Measurements from ENCODE around the gene CASP9. TPM values are rescaled to one million over a fixed set of nuclear protein-coding genes. Genes with fewer than 3 reads are reported as not detected.

CASP9 gene
- total and polyA plus RNA-seq, 2 donors (not counting 1 experiment from before 2014, with no cell fraction given), result 5.6 to 6.4 TPM

DNA sequence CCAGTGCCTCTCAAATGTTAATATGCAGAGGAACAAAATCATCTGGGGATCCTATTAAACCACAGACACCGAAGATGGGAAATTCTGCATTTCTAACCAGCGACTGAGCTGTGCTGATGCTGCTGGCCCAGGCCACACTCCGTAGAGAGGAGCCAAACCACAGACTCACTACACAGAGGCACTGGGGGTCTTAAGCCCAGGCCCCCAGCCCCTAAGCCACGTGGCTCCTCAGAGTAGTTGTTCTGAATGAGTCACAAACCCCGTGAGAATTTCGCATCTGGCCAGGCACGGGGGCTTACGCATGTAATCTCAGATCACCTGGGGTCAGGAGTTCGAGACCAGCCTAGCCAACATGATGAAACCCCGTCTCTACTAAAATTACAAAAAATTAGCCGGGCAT is 70.3 kb downstream of the CASP9 start:
- Histone ChIP-seq H3K4me3 (replicated peaks in 1 of 4; ENCODE audit: control extremely low read depth in 1 of 4, insufficient read depth in 1 of 4, low read depth in 3 of 4, low read length in 4 of 4) (no peak overlapping the region), H3K27ac (ENCODE audit: insufficient read depth, low read length) (no peak overlapping the region), H3K36me3 (ENCODE audit: control insufficient read depth, insufficient read depth, low read length) (no peaks in the 10 kb centered on the region), H3K4me1 (ENCODE audit: control insufficient read depth, extremely low read depth, insufficient read depth, low read length) (peaks cover 3% of the 10 kb centered on the region), H2AFZ (ENCODE audit: low read length) (no peak overlapping the region), H3K9ac (ENCODE audit: insufficient read depth, low read length) (no peak overlapping the region), H3K9me3 (ENCODE audit: control insufficient read depth, insufficient read depth, low read depth, low read length) (no peaks in the 10 kb centered on the region), H3K4me2 (ENCODE audit: extremely low read depth, insufficient read depth, low read length) (no peak overlapping the region), H3K79me2 (ENCODE audit: control insufficient read depth, insufficient read depth, low read length) (no peaks in the 10 kb centered on the region), H4K20me1 (ENCODE audit: control insufficient read depth, extremely low read depth, insufficient read depth, low read length) (no peaks in the 10 kb centered on the region), H3K27me3 (ENCODE audit: control insufficient read depth, insufficient read depth, low read length) (no peaks in the 10 kb centered on the region)
- peak in 1 of 2 donors; percentile 28 for DNase-seq (ENCODE audit: low read depth in 2 of 2)
- TF ChIP-seq EZH2 (IDR thresholded peaks at IDR 0.05; ENCODE audit: low read length, missing control alignments), result no peak
- TF ChIP-seq, protein P1, sequence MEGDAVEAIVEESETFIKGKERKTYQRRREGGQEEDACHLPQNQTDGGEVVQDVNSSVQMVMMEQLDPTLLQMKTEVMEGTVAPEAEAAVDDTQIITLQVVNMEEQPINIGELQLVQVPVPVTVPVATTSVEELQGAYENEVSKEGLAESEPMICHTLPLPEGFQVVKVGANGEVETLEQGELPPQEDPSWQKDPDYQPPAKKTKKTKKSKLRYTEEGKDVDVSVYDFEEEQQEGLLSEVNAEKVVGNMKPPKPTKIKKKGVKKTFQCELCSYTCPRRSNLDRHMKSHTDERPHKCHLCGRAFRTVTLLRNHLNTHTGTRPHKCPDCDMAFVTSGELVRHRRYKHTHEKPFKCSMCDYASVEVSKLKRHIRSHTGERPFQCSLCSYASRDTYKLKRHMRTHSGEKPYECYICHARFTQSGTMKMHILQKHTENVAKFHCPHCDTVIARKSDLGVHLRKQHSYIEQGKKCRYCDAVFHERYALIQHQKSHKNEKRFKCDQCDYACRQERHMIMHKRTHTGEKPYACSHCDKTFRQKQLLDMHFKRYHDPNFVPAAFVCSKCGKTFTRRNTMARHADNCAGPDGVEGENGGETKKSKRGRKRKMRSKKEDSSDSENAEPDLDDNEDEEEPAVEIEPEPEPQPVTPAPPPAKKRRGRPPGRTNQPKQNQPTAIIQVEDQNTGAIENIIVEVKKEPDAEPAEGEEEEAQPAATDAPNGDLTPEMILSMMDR (conservative IDR thresholded peaks at IDR 0.05 in 1 of 2, IDR thresholded peaks at IDR 0.05 in 1 of 2; ENCODE audit: low read depth in 1 of 2, low read length in 2 of 2), result no peak

DNA sequence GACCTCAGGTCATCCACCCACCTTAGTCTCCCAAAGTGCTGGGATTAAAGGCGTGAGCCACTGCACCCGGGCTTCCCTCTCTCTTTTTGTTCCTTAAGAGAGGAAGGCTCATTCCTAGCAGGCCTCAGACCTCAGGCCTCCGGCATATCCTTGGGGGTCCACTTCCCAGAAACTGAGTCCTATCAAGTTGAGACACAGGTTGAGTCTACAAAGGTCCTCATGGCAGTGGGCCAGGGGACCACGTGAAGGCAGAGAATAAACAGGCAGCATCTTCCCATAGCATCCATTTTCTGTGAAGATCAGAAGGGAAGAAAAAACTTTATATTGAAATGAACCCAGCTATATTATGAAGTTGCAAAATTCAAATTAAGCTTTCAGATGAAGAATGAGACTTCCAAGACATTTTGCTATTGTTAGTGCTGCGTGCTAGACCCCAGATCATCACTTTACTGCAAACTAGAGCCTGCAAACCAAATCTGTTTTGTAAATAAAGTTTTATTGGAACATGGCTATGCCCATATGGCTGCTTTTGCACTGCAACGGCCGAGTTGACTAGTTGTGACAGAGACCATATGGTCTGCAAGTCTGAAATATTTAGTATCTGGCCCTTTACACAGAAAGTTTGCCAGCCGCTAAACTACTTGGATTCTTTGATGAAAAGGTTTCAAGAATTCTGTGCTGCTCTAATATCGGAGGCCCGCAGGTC is 71.0 kb downstream of the CASP9 start:
- Histone ChIP-seq H3K36me3 (ENCODE audit: control insufficient read depth, insufficient read depth, low read length) (no peaks in the 10 kb centered on the region), H3K9ac (ENCODE audit: insufficient read depth, low read length) (no peak overlapping the region), H3K4me3 (replicated peaks in 1 of 4; ENCODE audit: control extremely low read depth in 1 of 4, insufficient read depth in 1 of 4, low read depth in 3 of 4, low read length in 4 of 4) (no peak overlapping the region), H2AFZ (ENCODE audit: low read length) (no peak overlapping the region), H3K79me2 (ENCODE audit: control insufficient read depth, insufficient read depth, low read length) (no peaks in the 10 kb centered on the region), H3K4me2 (ENCODE audit: extremely low read depth, insufficient read depth, low read length) (no peak overlapping the region), H3K27ac (ENCODE audit: insufficient read depth, low read length) (no peak overlapping the region), H3K9me3 (ENCODE audit: control insufficient read depth, insufficient read depth, low read depth, low read length) (no peaks in the 10 kb centered on the region), H4K20me1 (ENCODE audit: control insufficient read depth, extremely low read depth, insufficient read depth, low read length) (no peaks in the 10 kb centered on the region), H3K27me3 (ENCODE audit: control insufficient read depth, insufficient read depth, low read length) (no peaks in the 10 kb centered on the region), H3K4me1 (ENCODE audit: control insufficient read depth, extremely low read depth, insufficient read depth, low read length) (peaks cover 3% of the 10 kb centered on the region)
- TF ChIP-seq, protein P1 (conservative IDR thresholded peaks at IDR 0.05 in 1 of 2, IDR thresholded peaks at IDR 0.05 in 1 of 2; ENCODE audit: low read depth in 1 of 2, low read length in 2 of 2), result no peak
- TF ChIP-seq EZH2 (IDR thresholded peaks at IDR 0.05; ENCODE audit: low read length, missing control alignments), result no peak
- DNase-seq (ENCODE audit: low read depth in 2 of 2), result peak in 1 of 2 donors; percentile 51

DNA sequence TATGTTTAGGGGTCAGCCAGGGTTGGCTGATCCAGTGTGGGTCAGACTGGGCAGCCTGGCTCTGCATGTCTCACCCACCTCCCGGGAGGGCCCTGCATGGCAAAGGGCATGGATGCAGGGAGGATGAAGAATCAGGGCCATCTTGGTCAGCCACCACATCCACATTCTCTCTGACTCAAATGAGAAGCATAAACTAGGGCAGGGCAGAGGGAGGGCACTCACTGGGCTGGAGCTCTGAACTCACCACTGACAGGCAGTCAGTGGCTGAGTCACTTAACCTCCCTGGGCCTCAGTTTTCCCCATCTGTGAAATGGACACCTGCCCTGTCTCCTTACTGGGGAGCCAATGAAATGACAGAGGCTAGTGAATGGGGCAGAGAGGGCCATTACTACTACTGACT is 71.8 kb downstream of the CASP9 start:
- no peaks in the 10 kb centered on the region for H4K20me1 ChIP-seq (ENCODE audit: control insufficient read depth, extremely low read depth, insufficient read depth, low read length)
- H3K4me3 ChIP-seq (replicated peaks in 1 of 4; ENCODE audit: control extremely low read depth in 1 of 4, insufficient read depth in 1 of 4, low read depth in 3 of 4, low read length in 4 of 4), result no peak overlapping the region
- H3K9ac ChIP-seq (ENCODE audit: insufficient read depth, low read length), result no peak overlapping the region
- H2AFZ ChIP-seq (ENCODE audit: low read length), result no peak overlapping the region
- no peaks in the 10 kb centered on the region for H3K27me3 ChIP-seq (ENCODE audit: control insufficient read depth, insufficient read depth, low read length)
- no peak overlapping the region for H3K4me2 ChIP-seq (ENCODE audit: extremely low read depth, insufficient read depth, low read length)
- H3K4me1 ChIP-seq (ENCODE audit: control insufficient read depth, extremely low read depth, insufficient read depth, low read length), result peaks cover 3% of the 10 kb centered on the region
- no peaks in the 10 kb centered on the region for H3K9me3 ChIP-seq (ENCODE audit: control insufficient read depth, insufficient read depth, low read depth, low read length)
- DNase-seq (ENCODE audit: low read depth in 2 of 2), result no peak
- no peak overlapping the region for H3K27ac ChIP-seq (ENCODE audit: insufficient read depth, low read length)
- no peaks in the 10 kb centered on the region for H3K79me2 ChIP-seq (ENCODE audit: control insufficient read depth, insufficient read depth, low read length)
- no peaks in the 10 kb centered on the region for H3K36me3 ChIP-seq (ENCODE audit: control insufficient read depth, insufficient read depth, low read length)
- TF ChIP-seq, protein P1 (conservative IDR thresholded peaks at IDR 0.05 in 1 of 2, IDR thresholded peaks at IDR 0.05 in 1 of 2; ENCODE audit: low read depth in 1 of 2, low read length in 2 of 2), result no peak
- no peak for TF ChIP-seq EZH2 (IDR thresholded peaks at IDR 0.05; ENCODE audit: low read length, missing control alignments)
